Endothelial cell (in vitro differentiated cells): ENCODE measurements around the gene KCNMA1. TPM values are rescaled to one million over a fixed set of nuclear protein-coding genes. Genes with fewer than 3 reads are reported as not detected.

Source experiments
- DNase-seq: peaks from one replicate; pipeline ENCODE4 v3.0.0; 2021; ENCODE audit warnings: low spot score
- H3K27ac Mint-ChIP-seq: one replicate; pipeline ENCODE4 v1.8.0; 2021; ENCODE audit warnings: mixed read lengths, inconsistent platforms; ENCODE audit not compliant: unreplicated experiment
- H3K27me3 Mint-ChIP-seq: one replicate; pipeline ENCODE4 v1.8.0; 2021; ENCODE audit warnings: mild to moderate bottlenecking, moderate library complexity, mixed read lengths, inconsistent platforms; ENCODE audit not compliant: unreplicated experiment
- H3K36me3 Mint-ChIP-seq: one replicate; pipeline ENCODE4 v1.8.0; 2021; ENCODE audit warnings: mild to moderate bottlenecking, low read depth, mixed read lengths, inconsistent platforms; ENCODE audit not compliant: unreplicated experiment
- H3K4me1 Mint-ChIP-seq: one replicate; pipeline ENCODE4 v1.8.0; 2021; ENCODE audit warnings: mild to moderate bottlenecking, mixed read lengths, inconsistent platforms; ENCODE audit not compliant: unreplicated experiment
- H3K4me3 Mint-ChIP-seq: one replicate; pipeline ENCODE4 v1.8.0; 2021; ENCODE audit warnings: mild to moderate bottlenecking, mixed read lengths, inconsistent platforms; ENCODE audit not compliant: unreplicated experiment
- H3K9me3 Mint-ChIP-seq: one replicate; pipeline ENCODE4 v1.8.0; 2021; ENCODE audit warnings: mixed read lengths, inconsistent platforms; ENCODE audit not compliant: unreplicated experiment
- total RNA-seq: library from RNA; stranded (reverse); fragmentation: NEBNext Ultra II Directional; extraction: Animal tissue kit (Norgen Biotek cat#: 25700); gene quantifications from one replicate; pipeline ENCODE4 v1.2.1, GENCODE V29; 2021; ENCODE audit not compliant: unreplicated experiment
- TF ChIP-seq, protein P1 (sequence below): fragments of 200-600 bp; sonication (generic); IDR thresholded peaks from one replicate; pipeline ENCODE4 v1.5.0; 2021; ENCODE audit warnings: antibody characterized with exemption; ENCODE audit not compliant: unreplicated experiment

Gene KCNMA1
- total RNA-seq, 1 donor from 2014 or later: 5.1 TPM

GRCh38 chr10:77068969-77069368 lies 568.6 kb downstream of the KCNMA1 start:
- no peak overlapping the region for H3K27ac Mint-ChIP-seq
- peaks cover 1% of the 10 kb centered on the region for H3K27me3 Mint-ChIP-seq
- no peaks in the 10 kb centered on the region for H3K9me3 Mint-ChIP-seq
- TF ChIP-seq, protein P1, sequence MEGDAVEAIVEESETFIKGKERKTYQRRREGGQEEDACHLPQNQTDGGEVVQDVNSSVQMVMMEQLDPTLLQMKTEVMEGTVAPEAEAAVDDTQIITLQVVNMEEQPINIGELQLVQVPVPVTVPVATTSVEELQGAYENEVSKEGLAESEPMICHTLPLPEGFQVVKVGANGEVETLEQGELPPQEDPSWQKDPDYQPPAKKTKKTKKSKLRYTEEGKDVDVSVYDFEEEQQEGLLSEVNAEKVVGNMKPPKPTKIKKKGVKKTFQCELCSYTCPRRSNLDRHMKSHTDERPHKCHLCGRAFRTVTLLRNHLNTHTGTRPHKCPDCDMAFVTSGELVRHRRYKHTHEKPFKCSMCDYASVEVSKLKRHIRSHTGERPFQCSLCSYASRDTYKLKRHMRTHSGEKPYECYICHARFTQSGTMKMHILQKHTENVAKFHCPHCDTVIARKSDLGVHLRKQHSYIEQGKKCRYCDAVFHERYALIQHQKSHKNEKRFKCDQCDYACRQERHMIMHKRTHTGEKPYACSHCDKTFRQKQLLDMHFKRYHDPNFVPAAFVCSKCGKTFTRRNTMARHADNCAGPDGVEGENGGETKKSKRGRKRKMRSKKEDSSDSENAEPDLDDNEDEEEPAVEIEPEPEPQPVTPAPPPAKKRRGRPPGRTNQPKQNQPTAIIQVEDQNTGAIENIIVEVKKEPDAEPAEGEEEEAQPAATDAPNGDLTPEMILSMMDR: no peak
- H3K36me3 Mint-ChIP-seq: no peaks in the 10 kb centered on the region
- H3K4me3 Mint-ChIP-seq: no peak overlapping the region
- no peak for DNase-seq
- no peaks in the 10 kb centered on the region for H3K4me1 Mint-ChIP-seq

DNA sequence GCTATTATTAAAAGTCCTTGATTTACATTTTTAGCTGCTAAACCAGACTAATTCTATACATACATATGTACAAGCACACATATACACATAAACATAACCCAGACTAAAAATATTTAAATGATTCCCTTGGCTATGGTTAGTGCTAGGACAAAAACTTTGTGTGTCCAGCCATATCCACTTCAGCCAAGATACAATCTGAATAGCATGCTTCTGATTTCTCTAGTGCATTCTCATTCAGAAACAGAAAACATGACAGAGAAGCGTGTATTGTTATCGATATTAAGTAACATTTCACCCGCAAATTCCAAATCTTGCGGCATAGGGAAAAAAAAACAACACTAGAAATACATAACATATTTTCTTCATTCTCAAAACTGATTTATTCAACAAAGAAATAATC lies 569.3 kb downstream of the KCNMA1 start:
- H3K4me3 Mint-ChIP-seq: no peak overlapping the region
- H3K4me1 Mint-ChIP-seq: no peaks in the 10 kb centered on the region
- H3K36me3 Mint-ChIP-seq: no peaks in the 10 kb centered on the region
- H3K27me3 Mint-ChIP-seq: peaks cover 1% of the 10 kb centered on the region
- no peaks in the 10 kb centered on the region for H3K9me3 Mint-ChIP-seq
- no peak overlapping the region for H3K27ac Mint-ChIP-seq
- TF ChIP-seq, protein P1: no peak
- DNase-seq: no peak

GRCh38 chr10:77062381-77062780 lies 575.2 kb downstream of the KCNMA1 start:
- Mint-ChIP-seq H3K27me3 (no peaks in the 10 kb centered on the region), H3K9me3 (no peaks in the 10 kb centered on the region), H3K4me1 (no peaks in the 10 kb centered on the region), H3K36me3 (no peaks in the 10 kb centered on the region), H3K27ac (no peak overlapping the region), H3K4me3 (no peak overlapping the region)
- TF ChIP-seq, protein P1: no peak
- no peak for DNase-seq

DNA sequence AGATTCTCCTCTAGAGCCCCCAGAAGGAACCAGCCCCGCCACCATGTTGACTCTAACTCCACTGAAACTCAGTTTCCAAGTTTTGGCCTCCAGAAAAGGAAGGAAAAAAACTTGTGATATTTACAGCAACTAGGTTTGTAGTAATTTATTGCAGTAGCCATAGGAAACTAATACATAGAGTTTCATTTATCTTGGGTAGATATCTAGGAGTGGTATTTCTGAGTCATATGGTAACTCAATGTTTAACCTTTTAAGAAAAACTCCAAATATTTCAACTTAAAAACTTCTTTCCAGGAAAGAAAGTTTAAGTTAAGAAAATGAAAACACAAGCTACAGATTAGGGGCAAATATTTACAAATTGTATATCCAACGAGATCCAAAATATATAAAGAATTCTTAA lies 576.7 kb downstream of the KCNMA1 start:
- Mint-ChIP-seq H3K4me1 (no peaks in the 10 kb centered on the region), H3K36me3 (no peaks in the 10 kb centered on the region), H3K4me3 (no peak overlapping the region), H3K27ac (no peak overlapping the region), H3K9me3 (no peaks in the 10 kb centered on the region), H3K27me3 (no peaks in the 10 kb centered on the region)
- TF ChIP-seq, protein P1: no peak
- DNase-seq: no peak

DNA sequence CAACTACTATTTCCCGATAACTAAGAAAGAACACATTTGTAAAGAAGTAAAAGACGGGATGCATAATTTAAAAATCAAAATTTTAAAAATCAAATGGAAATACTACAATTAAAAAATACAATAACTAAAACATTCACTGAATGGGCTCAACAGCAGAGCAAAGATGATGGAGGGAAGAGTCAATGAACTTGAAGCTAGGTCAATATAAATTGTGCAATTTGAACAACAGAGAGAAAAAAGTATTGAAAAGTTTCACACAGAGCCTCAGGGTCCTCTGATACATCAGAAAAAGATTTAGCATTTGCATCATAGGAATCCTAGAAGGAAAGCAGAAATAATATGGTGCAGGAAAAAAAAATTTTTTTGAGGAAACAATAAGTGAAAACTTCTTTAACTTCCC lies 581.0 kb downstream of the KCNMA1 start:
- TF ChIP-seq, protein P1: no peak
- Mint-ChIP-seq H3K27ac (no peak overlapping the region), H3K27me3 (no peaks in the 10 kb centered on the region), H3K4me1 (peaks cover 5% of the 10 kb centered on the region), H3K4me3 (no peak overlapping the region), H3K9me3 (no peaks in the 10 kb centered on the region), H3K36me3 (no peaks in the 10 kb centered on the region)
- DNase-seq: no peak
